Inferior parietal cortex (tissue), 1 donor: Measurements from ENCODE around the gene MYOF.
"Not testable (repeated sequence)": the region's sequence is repeated elsewhere in the genome, so short reads cannot be mapped to it uniquely, and the experiment has no call there.

Experiments
- DNase-seq: peaks from one replicate; pipeline ENCODE4 v3.0.0-alpha.2; 2016; ENCODE audit errors: extremely low spot score

Gene MYOF

GRCh38 chr10:93299606-93300287 lies 182.4 kb downstream of the MYOF start:
- no peak for DNase-seq

GRCh38 chr10:93299195-93299594 lies 182.9 kb downstream of the MYOF start:
- DNase-seq: no peak

GRCh38 chr10:93296151-93296550 lies 186.0 kb downstream of the MYOF start:
- DNase-seq: no peak

GRCh38 chr10:93293999-93294398 lies 188.1 kb downstream of the MYOF start:
- DNase-seq: no peak

- DNase-seq: no peak
Observed at GRCh38 chr10:93290661-93291354, 191.3 kb downstream of the MYOF start.

GRCh38 chr10:93288679-93289634 lies 193.2 kb downstream of the MYOF start:
- peak; percentile 81 for DNase-seq

GRCh38 chr10:93287775-93288174 lies 194.4 kb downstream of the MYOF start:
- DNase-seq: no peak

- not testable (repeated sequence) for DNase-seq
Observed at GRCh38 chr10:93284246-93284645, 197.9 kb downstream of the MYOF start.

- no peak for DNase-seq
Observed at GRCh38 chr10:93281367-93281720, 200.8 kb downstream of the MYOF start.

- DNase-seq: no peak
Observed at GRCh38 chr10:93280699-93281366, 201.3 kb downstream of the MYOF start.

GRCh38 chr10:93280121-93280698 lies 201.9 kb downstream of the MYOF start:
- DNase-seq: no peak

GRCh38 chr10:93277360-93277759 lies 204.8 kb downstream of the MYOF start:
- no peak for DNase-seq

GRCh38 chr10:93274419-93274818 lies 207.7 kb downstream of the MYOF start:
- DNase-seq: no peak

GRCh38 chr10:93272884-93273675 lies 209.1 kb downstream of the MYOF start:
- no peak for DNase-seq

GRCh38 chr10:93271347-93271746 lies 210.8 kb downstream of the MYOF start:
- no peak for DNase-seq

- no peak for DNase-seq
Observed at GRCh38 chr10:93269281-93269680, 212.9 kb downstream of the MYOF start.

GRCh38 chr10:93268021-93268420 lies 214.1 kb downstream of the MYOF start:
- no peak for DNase-seq

- DNase-seq: no peak
Observed at GRCh38 chr10:93267521-93267920, 214.6 kb downstream of the MYOF start.

- no peak for DNase-seq
Observed at GRCh38 chr10:93266858-93267257, 215.3 kb downstream of the MYOF start.

GRCh38 chr10:93261961-93262610 lies 220.0 kb downstream of the MYOF start:
- no peak for DNase-seq
